NB4 (cell line): ENCODE measurements around the gene ZBP1.

Experiments
- DNase-seq: peaks from one replicate; pipeline ENCODE4 v3.0.0; 2010; ENCODE audit warnings: low read depth
- H3K4me3 ChIP-seq: one replicate; pipeline ENCODE4 v1.5.1; 2011; ENCODE audit warnings: mild to moderate bottlenecking, low read depth, low read length, moderate library complexity
- MYC ChIP-seq: IDR thresholded peaks from 2 replicates; pipeline ENCODE4 v1.6.1; 2011; ENCODE audit warnings: low read depth, low read length
- POLR2A ChIP-seq: IDR thresholded peaks from 2 replicates; pipeline ENCODE4 v1.6.1; 2011; ENCODE audit warnings: mild to moderate bottlenecking; ENCODE audit not compliant: insufficient read length; ENCODE audit errors: extremely low read depth
- TF ChIP-seq, protein P1 (sequence below): IDR thresholded peaks from 2 replicates; pipeline ENCODE4 v1.6.1; 2011; ENCODE audit warnings: low read depth, low read length
- TF ChIP-seq, protein P2 (sequence below): IDR thresholded peaks from one replicate; pipeline ENCODE4 v1.5.1; 2012; ENCODE audit warnings: low read depth, low read length

Gene ZBP1

GRCh38 chr20:57620274-57620990, at the start of gene ZBP1:
ZBP1 (minus strand) TSS chr20:57620426; CDS start chr20:57620295, 131 bp downstream.
- H3K4me3 ChIP-seq, result no peak within 1 kb of the TSS
- no peak for TF ChIP-seq MYC
- TF ChIP-seq, protein P1, sequence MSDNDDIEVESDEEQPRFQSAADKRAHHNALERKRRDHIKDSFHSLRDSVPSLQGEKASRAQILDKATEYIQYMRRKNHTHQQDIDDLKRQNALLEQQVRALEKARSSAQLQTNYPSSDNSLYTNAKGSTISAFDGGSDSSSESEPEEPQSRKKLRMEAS, result no peak
- no peak for TF ChIP-seq POLR2A
- TF ChIP-seq, protein P2, sequence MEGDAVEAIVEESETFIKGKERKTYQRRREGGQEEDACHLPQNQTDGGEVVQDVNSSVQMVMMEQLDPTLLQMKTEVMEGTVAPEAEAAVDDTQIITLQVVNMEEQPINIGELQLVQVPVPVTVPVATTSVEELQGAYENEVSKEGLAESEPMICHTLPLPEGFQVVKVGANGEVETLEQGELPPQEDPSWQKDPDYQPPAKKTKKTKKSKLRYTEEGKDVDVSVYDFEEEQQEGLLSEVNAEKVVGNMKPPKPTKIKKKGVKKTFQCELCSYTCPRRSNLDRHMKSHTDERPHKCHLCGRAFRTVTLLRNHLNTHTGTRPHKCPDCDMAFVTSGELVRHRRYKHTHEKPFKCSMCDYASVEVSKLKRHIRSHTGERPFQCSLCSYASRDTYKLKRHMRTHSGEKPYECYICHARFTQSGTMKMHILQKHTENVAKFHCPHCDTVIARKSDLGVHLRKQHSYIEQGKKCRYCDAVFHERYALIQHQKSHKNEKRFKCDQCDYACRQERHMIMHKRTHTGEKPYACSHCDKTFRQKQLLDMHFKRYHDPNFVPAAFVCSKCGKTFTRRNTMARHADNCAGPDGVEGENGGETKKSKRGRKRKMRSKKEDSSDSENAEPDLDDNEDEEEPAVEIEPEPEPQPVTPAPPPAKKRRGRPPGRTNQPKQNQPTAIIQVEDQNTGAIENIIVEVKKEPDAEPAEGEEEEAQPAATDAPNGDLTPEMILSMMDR, result no peak
- no peak for DNase-seq

- no peak for DNase-seq
- H3K4me3 ChIP-seq, result no peak overlapping the region
- TF ChIP-seq, protein P1, result no peak
- TF ChIP-seq, protein P2, result no peak
- TF ChIP-seq POLR2A, result no peak
- no peak for TF ChIP-seq MYC
Observed at GRCh38 chr20:57669632-57670031, 49.4 kb upstream of the ZBP1 start.

- H3K4me3 ChIP-seq, result no peak overlapping the region
- TF ChIP-seq, protein P1, result no peak
- no peak for TF ChIP-seq MYC
- no peak for TF ChIP-seq POLR2A
- TF ChIP-seq, protein P2, result no peak
Observed at GRCh38 chr20:57667924-57668782, 47.9 kb upstream of the ZBP1 start.

DNA sequence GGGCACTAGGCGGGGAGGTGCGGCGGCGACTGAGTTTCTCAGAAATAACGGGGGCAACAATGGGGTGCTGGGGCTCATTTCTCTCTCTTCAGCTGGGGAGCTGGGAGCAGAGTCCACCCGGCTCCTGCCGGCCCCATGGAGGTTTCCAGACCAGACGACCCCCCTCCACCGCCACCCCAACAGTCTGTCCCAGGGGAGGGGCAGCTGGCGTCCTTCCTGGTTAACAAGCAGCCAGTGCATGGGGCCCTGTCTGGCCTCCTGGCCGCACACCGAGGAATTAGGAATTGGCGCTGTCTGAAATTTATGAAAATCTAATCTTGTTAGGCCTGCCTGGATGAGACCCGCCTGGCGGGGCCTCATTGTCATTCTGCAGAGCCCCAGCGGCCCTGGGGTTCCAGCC, 47.2 kb upstream of the ZBP1 start:
- no peak for DNase-seq
- TF ChIP-seq, protein P1, result no peak
- TF ChIP-seq POLR2A (no peak), MYC (no peak)
- TF ChIP-seq, protein P2, result no peak
- no peak overlapping the region for H3K4me3 ChIP-seq

More at GRCh38 chr20:57667924-57668782, 47.9 kb upstream of the ZBP1 start:
- DNase-seq, result no peak

DNA sequence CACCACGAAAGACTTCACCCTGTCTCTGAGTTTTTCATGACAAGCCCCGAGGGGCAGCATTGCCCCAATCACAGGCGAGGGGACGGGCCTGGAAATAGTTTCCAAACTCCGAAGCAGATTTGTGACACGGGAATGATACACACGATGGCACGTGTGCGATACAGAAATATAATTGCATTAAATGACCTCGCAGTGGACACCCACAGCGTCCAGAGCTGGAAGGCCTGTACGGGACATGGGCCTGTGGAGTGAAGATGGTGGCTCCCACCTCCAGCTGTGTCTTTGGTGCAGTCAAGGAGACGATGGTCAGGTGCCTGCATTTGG, 46.6 kb upstream of the ZBP1 start:
- DNase-seq, result no peak
- TF ChIP-seq, protein P1, result no peak
- TF ChIP-seq, protein P2, result no peak
- TF ChIP-seq MYC, result no peak
- TF ChIP-seq POLR2A, result no peak
- no peak overlapping the region for H3K4me3 ChIP-seq
